HK-2 (cell line): ENCODE results near the gene CFAP77.

Experiments
- DNase-seq: peaks from one replicate; pipeline ENCODE4 v3.0.0-alpha.2; 2018; ENCODE audit not compliant: unreplicated experiment

Gene CFAP77

DNA sequence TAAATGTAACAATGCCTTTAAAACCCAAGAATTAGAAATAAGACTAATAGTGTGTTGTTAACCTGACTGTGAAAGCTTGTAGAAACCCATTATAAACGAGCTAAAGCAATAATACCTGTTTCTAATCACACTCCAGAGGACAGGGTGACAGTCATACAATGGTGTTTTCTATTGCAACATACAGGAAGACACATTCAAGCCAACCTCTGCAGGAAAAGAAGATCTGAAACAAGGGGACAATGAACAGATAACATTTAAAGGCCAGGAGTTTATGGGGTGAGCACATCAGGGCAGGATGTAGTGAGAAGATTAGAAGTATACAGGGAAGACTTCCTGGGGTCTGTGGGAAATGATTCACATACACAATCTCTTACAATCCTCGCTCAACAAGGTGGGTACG, 186.2 kb downstream of the CFAP77 start:
- DNase-seq, result no peak

GRCh38 chr9:132597073-132597775, 187.2 kb downstream of the CFAP77 start:
- DNase-seq, result peak; percentile 62

DNA sequence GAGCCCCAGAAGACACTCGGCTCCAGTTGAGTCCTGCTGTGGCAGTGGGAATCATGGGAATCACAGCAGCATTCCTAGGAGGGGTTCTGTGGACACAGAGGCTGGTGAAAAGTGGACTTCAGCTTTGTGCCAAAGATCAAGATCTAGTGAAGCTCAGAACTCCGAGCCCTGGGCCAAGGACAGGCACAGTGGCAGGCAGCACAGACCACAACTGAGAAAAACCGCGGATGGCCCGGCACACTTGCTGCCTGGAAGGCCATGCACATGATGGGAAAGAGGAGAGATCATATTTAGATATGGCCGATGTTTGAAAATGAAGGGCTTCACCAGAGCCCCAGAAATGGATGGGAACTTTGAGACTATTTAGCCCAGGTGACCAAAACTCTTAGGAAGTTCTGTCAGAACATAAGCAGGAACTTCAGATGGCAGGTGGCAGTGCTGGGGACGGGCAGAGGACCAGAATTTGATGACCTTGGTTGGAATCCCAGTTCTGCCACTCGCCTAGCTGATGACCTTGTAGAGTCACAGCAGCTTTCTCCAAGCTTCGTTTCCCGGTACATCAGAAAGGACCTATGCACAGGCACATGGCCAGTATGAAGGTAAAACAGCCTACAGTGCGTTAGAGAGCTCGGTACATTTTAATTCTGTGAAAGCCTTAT, 190.4 kb downstream of the CFAP77 start:
- DNase-seq, result no peak

GRCh38 chr9:132602207-132602606, 192.2 kb downstream of the CFAP77 start:
- DNase-seq, result no peak

DNA sequence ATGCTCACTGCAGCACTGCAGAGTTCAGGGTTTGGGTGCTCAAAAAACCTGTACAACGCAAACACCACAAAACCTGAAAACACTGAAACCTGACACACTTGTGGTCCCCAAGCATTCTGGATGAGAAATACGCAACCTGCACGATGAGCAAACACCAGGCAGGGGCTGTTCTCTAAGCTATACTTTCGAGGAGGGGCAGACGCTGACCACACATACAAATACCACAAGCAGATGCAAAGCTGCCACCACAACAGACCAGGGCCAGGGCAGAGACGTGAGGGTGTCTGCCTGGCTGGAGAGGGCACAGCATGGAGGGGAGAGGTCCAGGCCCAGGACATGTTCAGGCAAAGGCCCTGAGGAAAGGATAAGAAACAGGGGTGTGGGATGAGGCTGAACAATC, 195.4 kb downstream of the CFAP77 start:
- no peak for DNase-seq

GRCh38 chr9:132606066-132606465, 196.1 kb downstream of the CFAP77 start:
- DNase-seq, result no peak

DNA sequence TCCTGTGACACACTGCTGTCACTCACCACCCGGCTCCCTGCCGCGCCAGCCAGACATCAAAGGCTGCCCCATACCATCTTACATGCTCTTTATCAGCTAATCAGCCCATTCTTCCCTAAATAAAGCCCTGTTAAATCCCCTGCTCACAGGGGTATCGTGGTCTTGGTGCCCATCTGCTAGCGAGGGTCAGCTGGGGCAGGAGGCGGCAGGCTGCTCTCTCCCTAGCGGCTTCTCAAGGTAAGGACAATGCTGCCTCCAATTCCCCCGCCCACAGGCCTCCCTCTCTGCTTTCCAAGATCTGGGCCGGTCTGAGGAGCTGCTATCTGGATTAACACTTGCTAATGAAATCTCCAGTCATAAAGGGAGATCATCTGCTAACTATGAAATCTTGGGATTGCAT, 199.2 kb downstream of the CFAP77 start:
- DNase-seq, result no peak

DNA sequence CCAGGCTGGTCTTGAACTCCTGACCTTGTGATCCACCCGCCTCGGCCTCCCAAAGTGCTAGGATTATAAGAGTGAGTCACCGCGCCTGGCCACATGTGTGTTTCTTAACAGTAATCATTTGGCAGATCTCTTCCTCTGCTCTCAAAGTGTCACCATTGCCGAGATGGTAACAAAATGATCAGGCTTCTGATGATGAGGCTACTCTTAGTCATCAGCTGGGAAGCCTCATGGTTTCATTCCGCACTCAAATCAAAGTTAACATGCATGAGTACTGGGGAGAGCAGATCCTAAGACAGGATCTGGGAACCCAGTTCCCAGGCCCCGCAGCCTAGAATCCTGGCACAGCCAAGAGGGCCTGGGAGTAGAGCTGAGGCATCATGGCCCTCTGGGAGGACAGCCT, 199.8 kb downstream of the CFAP77 start:
- DNase-seq, result no peak

DNA sequence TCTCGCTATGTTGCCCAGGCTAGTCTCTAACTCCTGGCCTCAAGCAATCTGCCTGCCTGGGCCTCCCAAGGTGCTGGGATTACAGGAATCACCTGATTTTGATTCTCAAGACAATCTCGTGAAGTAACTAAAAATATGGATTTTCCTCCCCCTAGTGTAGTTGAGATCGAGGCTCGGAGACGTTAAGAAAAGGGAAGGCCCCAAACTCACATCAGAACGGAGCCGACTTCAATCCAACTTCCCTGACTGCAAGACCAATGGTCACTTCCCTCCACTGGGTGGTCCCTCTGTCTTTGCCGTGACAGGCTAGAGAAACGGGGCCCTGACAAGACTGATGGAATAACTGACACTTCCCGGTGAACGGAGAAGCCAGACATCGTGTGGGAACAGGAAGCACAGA, 200.7 kb downstream of the CFAP77 start:
- no peak for DNase-seq

DNA sequence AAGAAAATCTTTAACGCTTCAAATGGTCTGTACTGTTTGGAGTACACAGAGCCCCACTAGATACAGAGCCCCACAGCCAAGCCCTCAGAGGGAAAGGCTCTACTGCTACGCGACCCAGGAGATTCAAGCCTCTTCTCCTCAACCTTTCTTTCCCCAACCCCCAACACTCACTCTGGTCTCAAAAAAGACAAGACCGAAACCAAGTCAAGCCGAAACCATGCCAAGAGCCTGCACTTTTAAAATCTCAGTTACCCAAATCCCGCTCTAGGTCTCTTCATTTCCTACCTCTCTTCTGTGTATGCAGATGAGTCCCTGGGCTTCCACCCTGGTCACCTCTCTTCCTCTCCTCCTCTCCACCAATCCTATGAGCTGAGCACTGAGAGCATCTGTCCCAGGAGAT, 204.3 kb downstream of the CFAP77 start:
- DNase-seq, result no peak

GRCh38 chr9:132615774-132616173, 205.8 kb downstream of the CFAP77 start:
- DNase-seq, result no peak

DNA sequence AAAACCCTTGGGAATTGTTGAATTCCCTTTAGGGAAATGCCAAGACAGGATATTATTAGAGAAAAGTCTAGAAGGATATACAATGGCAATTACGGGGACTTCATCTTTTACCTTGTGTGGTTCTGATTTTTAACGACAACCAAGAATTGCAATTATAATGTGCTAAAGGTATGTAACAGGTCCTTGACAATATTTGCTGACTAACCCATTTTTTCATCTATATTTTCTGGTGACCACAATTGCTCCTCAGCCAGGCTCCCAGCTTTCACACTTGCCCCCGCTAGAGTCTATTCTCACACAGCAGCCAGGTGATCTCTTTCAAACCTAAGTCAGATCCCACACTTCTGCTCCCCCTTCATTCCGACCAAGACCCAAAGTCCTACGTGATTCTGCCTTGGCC, 206.7 kb downstream of the CFAP77 start:
- DNase-seq, result no peak

DNA sequence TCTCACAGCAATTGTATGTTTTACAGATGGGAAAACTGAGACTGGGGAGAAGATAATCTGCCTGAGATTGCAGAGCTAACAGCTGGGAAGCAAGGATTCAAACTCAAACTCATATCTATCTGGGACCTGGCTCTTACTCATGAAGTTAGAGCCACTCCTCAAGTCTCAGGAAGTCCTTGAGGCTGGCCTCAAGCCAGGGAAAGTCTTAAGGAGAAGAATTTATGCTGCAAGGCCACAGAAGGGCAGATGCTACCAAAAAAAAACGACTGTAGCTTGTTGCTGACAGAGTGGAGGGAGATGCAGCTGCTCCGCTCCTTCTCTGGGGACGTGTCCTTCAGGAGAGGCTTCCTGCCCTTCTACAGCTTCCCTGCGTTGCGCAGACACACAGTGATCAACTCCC, 212.1 kb downstream of the CFAP77 start:
- no peak for DNase-seq
